Ectodermal cell (in vitro differentiated cells): Measurements from ENCODE around the gene WDR64.

Experiments
- H3K27ac ChIP-seq: 2 replicates; pipeline ENCODE4 v1.7.0; 2013; ENCODE audit warnings: mild to moderate bottlenecking, low read depth, low read length; ENCODE audit not compliant: insufficient read depth, poor library complexity, severe bottlenecking
- H3K27me3 ChIP-seq: 2 replicates; pipeline ENCODE4 v1.7.0; 2013; ENCODE audit warnings: mild to moderate bottlenecking, low read length; ENCODE audit not compliant: insufficient read depth, control insufficient read depth, poor library complexity, severe bottlenecking
- H3K36me3 ChIP-seq: one replicate; pipeline ENCODE4 v1.7.0; 2013; ENCODE audit warnings: low read length; ENCODE audit not compliant: control insufficient read depth, insufficient read depth
- H3K4me1 ChIP-seq: one replicate; pipeline ENCODE4 v1.7.0; 2013; ENCODE audit warnings: low read length; ENCODE audit not compliant: control insufficient read depth, insufficient read depth
- H3K4me3 ChIP-seq: 2 replicates; pipeline ENCODE4 v1.7.0; 2013; ENCODE audit warnings: low read depth, low read length, control low read depth; ENCODE audit not compliant: insufficient read depth
- H3K9me3 ChIP-seq: 2 replicates; pipeline ENCODE4 v1.7.0; 2013; ENCODE audit warnings: mild to moderate bottlenecking, low read length, moderate library complexity; ENCODE audit not compliant: control insufficient read depth
- WGBS, 2 experiments: methylation state at CpG; one replicate each; pipeline ENCODE4 v1.1.7; 2013; ENCODE audit warnings: missing lambda C conversion rate in 2 of 2; 5-methylcytosine and 5-hydroxymethylcytosine counted together

WDR64 gene

GRCh38 chr1:241841691-241842090 lies 189.6 kb downstream of the WDR64 start:
- Histone ChIP-seq H3K27me3 (no peaks in the 10 kb centered on the region), H3K27ac (no peak overlapping the region)
- 93% methylated on average over 3 of the region's 3 CpGs for WGBS, 2 experiments

GRCh38 chr1:241842565-241842964 lies 190.5 kb downstream of the WDR64 start:
- H3K36me3 ChIP-seq, result no peaks in the 10 kb centered on the region
- WGBS, 2 experiments, result 86% methylated on average over 1 of the region's 2 CpGs; no CpG with 5 or more reads in 1 of the 2 experiments
- no peaks in the 10 kb centered on the region for H3K27me3 ChIP-seq
- no peaks in the 10 kb centered on the region for H3K9me3 ChIP-seq
- no peak overlapping the region for H3K27ac ChIP-seq
- no peaks in the 10 kb centered on the region for H3K4me1 ChIP-seq
- no peak overlapping the region for H3K4me3 ChIP-seq

More at GRCh38 chr1:241841691-241842090, 189.6 kb downstream of the WDR64 start:
- Histone ChIP-seq H3K36me3 (no peaks in the 10 kb centered on the region), H3K9me3 (no peaks in the 10 kb centered on the region), H3K4me1 (no peaks in the 10 kb centered on the region), H3K4me3 (no peak overlapping the region)

- Histone ChIP-seq H3K27me3 (no peaks in the 10 kb centered on the region), H3K27ac (no peak overlapping the region), H3K36me3 (no peaks in the 10 kb centered on the region), H3K4me3 (no peak overlapping the region), H3K4me1 (peaks cover 9% of the 10 kb centered on the region), H3K9me3 (no peaks in the 10 kb centered on the region)
- WGBS, 2 experiments, result 94 to 96% methylated on average over 4 of the region's 6 CpGs
Observed at GRCh38 chr1:241844593-241844992, 192.5 kb downstream of the WDR64 start.

GRCh38 chr1:241846375-241846774 lies 194.3 kb downstream of the WDR64 start:
- peaks cover 11% of the 10 kb centered on the region for H3K4me1 ChIP-seq
- peaks cover 5% of the 10 kb centered on the region for H3K36me3 ChIP-seq
- H3K9me3 ChIP-seq, result no peaks in the 10 kb centered on the region
- no peak overlapping the region for H3K4me3 ChIP-seq
- H3K27me3 ChIP-seq, result no peaks in the 10 kb centered on the region
- no peak overlapping the region for H3K27ac ChIP-seq

GRCh38 chr1:241846862-241847539 lies 194.9 kb downstream of the WDR64 start:
- peak overlapping the region; percentile 96 for H3K4me3 ChIP-seq
- H3K27ac ChIP-seq, result peak overlapping the region; percentile 94
- peaks cover 11% of the 10 kb centered on the region for H3K4me1 ChIP-seq
- H3K27me3 ChIP-seq, result no peaks in the 10 kb centered on the region
- H3K36me3 ChIP-seq, result peaks cover 11% of the 10 kb centered on the region
- no peaks in the 10 kb centered on the region for H3K9me3 ChIP-seq
- 88 to 100% methylated on average over 2 to 4 of the region's 4 CpGs for WGBS, 2 experiments

- WGBS, 2 experiments, result 18 to 22% methylated on average over 6 of the region's 6 CpGs
- H3K36me3 ChIP-seq, result peaks cover 14% of the 10 kb centered on the region
- H3K9me3 ChIP-seq, result no peaks in the 10 kb centered on the region
- peak overlapping the region; percentile 96 for H3K4me3 ChIP-seq
- H3K4me1 ChIP-seq, result peaks cover 11% of the 10 kb centered on the region
- peak overlapping the region; percentile 94 for H3K27ac ChIP-seq
- no peaks in the 10 kb centered on the region for H3K27me3 ChIP-seq
Observed at GRCh38 chr1:241847540-241847795, 195.4 kb downstream of the WDR64 start.

GRCh38 chr1:241847796-241848685 lies 196.0 kb downstream of the WDR64 start, which contains the start of gene EXO1:
Gene EXO1, plus strand, starts transcription at chr1:241848204. Its CDS starts 2,222 bp downstream, at chr1:241850426.
- H3K27ac ChIP-seq, result peak within 1 kb of the TSS; percentile 94
- WGBS, 2 experiments, result 0 to 1% methylated on average over 68 of the region's 68 CpGs

GRCh38 chr1:241848686-241849344 lies 196.7 kb downstream of the WDR64 start:
- H3K27me3 ChIP-seq, result no peaks in the 10 kb centered on the region
- H3K4me1 ChIP-seq, result peaks cover 11% of the 10 kb centered on the region
- H3K4me3 ChIP-seq, result peak overlapping the region; percentile 96
- H3K27ac ChIP-seq, result no peak overlapping the region
- H3K36me3 ChIP-seq, result peaks cover 15% of the 10 kb centered on the region
- H3K9me3 ChIP-seq, result no peaks in the 10 kb centered on the region
- WGBS, 2 experiments, result 0 to 8% methylated on average over 6 to 13 of the region's 13 CpGs

More at GRCh38 chr1:241847796-241848685, 196.0 kb downstream of the WDR64 start, which contains the start of gene EXO1:
- H3K4me3 ChIP-seq, result peak within 1 kb of the TSS; percentile 96
- no peaks in the 10 kb centered on the region for H3K27me3 ChIP-seq
- H3K9me3 ChIP-seq, result no peaks in the 10 kb centered on the region
- H3K36me3 ChIP-seq, result peaks cover 15% of the 10 kb centered on the region
- H3K4me1 ChIP-seq, result peaks cover 11% of the 10 kb centered on the region

GRCh38 chr1:241849345-241849695 lies 197.2 kb downstream of the WDR64 start:
- no peaks in the 10 kb centered on the region for H3K27me3 ChIP-seq
- WGBS, 2 experiments, result 60 to 71% methylated on average over 6 of the region's 6 CpGs
- no peaks in the 10 kb centered on the region for H3K9me3 ChIP-seq
- peaks cover 15% of the 10 kb centered on the region for H3K36me3 ChIP-seq
- H3K27ac ChIP-seq, result no peak overlapping the region
- peaks cover 11% of the 10 kb centered on the region for H3K4me1 ChIP-seq
- H3K4me3 ChIP-seq, result peak overlapping the region; percentile 96
